HG03066 (cell line): ENCODE data around the gene SAXO1.

ENCODE experiments used
- ATAC-seq: cut with Tn5 transposase; IDR thresholded peaks from one replicate; pipeline ENCODE4 v1.9.1; 2021; ENCODE audit warnings: low read depth; ENCODE audit not compliant: unreplicated experiment

Gene SAXO1

GRCh38 chr9:18921366-18922075 is 111.5 kb downstream of the SAXO1 start:
- ATAC-seq: no peak

DNA sequence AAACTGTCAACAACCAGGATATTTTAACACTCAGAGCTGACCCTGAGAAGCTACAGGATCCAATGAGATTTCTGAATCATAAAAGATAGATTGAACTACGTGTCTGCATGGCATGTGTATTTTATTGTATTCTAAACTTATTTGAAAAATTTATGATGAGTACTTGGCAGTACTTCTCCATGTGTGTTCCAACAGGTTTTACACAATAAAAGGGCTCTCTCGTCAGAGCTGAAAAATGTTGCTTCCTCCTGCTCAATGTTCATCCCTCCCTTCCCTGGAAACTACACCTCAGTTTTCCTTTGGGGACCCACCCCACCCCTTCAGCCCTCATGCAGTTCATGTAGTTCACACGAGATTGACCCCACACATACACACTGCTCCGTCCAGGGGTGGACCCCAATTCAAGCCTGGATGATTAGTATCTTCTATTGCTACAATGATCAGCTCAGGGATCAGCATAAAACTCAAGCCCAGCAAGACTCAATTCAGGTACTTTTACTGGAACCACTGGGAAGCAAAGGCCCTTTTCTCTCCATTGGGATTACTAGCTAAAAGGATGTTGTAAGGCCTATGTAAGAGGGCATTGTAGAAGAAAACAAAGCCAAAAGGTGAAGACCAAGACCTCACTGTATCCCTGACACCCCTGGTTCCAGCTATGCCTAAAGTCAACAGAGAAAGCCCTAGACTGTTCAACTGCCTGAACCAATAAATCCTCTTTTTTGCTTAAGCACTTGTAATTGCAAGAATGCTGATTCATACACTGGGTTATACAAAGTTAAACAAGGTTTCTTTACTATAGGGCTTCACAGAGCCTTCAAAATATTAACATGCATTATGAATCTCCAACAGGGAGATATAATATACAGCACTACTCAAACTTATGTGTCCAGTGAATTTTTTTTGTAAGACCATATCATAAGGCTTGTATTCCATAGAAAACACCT is 112.6 kb downstream of the SAXO1 start:
- no peak for ATAC-seq

- ATAC-seq: no peak
Observed at GRCh38 chr9:18911714-18912342, 121.2 kb downstream of the SAXO1 start.

GRCh38 chr9:18910916-18911315 is 122.1 kb downstream of the SAXO1 start:
- ATAC-seq: no peak

DNA sequence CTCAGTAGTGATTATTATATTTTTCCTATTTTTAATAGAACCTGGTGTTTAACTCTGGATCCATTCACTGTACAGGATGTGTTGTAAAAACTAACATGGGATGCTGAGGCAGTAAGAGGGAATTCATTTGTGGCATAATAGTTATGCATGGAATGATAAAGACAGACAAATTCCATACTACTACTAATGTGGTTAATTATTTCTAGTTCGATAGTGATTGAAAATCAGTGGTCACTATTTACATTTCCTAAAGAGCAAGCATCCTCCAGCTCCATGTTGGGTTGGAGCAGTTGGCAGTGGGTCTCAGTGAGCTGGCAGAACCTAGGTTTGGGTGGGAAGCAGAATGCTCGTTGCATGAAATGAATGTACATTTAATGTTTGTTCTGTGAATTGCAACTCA is 122.6 kb downstream of the SAXO1 start:
- ATAC-seq: no peak

DNA sequence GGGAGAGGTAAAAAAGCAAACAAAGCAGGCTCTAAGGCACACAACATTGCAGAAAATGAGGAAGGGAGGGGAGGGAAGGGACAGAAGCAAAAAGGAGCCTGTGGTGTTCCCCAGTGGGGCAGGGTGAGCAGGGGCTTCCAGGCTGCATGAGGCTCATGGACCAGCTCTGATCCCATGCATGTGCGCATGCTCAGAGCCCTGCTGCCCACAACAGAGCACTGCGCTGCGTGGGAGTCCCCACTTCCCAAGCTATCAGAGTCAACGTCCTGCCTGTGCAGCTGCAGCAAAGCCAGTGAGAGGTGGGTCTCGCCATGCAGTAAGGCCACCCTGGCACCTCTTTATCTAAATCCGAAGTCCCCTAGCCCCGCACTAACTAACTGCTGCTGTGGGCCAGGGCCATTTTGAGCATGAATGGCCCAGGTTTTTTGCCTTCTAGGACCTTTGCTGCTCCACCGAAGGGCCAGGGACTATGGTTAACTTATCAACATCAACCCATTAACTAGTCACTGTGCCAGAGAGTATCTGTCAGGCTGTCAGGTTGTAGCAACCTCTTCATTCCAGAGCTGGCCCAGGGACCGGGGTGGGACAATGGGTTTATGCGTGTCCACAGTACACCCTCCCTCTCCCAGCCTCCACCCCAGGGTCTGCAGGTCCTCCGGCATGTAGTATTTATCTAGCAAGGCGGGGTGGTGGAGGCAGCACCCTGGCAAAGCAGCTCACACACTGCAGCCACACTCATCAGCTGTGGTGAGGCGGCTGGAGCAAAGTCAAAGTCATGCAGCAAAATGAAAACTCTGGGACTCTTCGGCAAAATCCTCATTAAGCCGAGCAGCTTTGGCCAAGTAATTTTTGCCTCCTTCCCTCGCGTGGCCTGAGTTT is 123.6 kb downstream of the SAXO1 start:
- ATAC-seq: no peak

GRCh38 chr9:18907927-18908625 is 124.9 kb downstream of the SAXO1 start:
- no peak for ATAC-seq

- ATAC-seq: no peak
Observed at GRCh38 chr9:18906656-18907395, 126.2 kb downstream of the SAXO1 start.

- no peak for ATAC-seq
Observed at GRCh38 chr9:18905883-18906629, 127.0 kb downstream of the SAXO1 start.

DNA sequence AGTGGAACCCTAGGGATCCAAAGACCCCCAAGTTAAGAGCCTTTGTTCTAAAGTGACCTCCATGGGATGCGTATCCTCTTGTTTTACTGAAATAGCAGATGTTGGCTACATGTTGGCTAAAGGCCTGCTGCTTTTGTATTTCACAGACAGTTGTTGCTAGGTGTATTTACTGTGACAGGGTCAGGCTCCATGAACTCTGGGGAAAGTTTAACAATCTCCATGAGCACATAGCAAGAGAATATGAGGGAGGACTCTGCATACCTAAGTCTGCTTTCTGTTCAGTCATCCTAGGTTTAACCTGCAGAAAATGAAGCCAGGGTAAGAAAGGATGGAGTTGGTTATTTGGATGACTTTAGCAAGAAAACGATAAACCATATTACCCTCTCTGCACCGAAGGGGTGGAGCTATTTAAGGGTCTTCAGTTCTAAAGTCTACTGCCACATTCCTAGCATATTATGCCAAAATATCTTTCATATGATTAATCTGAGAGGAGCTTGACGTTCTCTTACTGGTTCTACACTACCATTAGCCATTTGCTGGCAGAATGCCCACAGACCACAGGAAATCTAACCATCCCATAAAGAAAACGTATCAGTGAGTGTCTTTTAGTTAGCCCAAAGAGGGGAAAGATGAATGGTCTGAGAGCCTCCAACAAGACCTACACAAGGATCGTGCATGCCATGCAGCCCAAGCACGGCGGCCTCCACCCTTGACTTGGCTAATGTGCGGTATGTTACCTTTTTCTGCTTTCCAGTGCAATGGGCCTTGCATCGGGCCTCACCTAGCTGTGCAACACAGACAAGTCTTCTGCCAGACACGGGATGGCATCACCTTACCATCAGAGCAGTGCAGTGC is 127.8 kb downstream of the SAXO1 start:
- no peak for ATAC-seq

DNA sequence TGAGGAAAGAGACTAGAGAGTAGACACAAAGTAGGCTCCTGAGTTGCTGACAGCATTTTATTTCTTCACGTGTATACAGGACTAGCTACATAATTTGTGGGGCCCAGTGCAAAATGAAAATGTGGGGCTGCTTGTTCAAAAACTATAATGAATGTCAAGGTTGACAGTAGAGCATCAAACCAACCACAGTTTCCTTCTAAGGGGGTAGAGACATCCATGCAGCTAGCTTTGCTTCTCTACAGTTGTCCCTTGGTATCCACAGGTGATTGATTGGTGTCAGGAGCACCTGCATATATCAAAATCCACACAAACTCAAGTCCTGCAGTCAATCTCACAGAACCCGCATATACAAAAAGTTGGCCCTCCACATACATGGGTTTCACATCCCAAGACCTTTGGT is 129.6 kb downstream of the SAXO1 start:
- ATAC-seq: no peak

DNA sequence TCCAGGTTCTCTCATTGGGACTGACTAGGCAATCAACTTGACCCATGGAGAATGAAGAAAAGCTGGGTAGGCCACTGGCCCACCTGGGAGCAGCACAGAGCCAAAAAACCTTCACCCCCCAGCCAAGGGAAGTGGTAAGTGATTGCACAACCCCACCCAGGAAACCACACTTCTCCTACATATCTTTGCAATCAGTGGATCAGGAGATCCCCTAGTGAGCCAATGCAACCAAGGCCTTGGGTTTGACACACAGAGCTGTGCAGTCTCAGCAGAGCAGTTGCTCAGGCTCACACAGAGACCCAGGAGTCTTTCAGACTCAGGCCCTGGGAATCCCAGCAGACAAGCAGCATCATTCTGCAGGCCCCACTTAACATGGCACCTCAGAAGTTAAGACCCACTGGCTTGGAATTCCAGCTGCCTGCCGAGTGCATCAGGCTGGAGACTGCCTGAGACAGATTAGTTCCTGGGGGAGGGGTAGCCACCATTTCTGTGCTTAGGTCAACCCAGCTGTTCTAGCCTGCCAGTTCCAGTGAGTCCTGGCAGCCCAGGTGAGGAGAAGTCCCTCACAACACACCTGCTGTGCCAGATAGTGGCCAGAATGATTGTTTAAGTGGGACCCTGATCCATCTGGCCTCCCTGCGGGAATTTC is 136.4 kb downstream of the SAXO1 start:
- no peak for ATAC-seq

DNA sequence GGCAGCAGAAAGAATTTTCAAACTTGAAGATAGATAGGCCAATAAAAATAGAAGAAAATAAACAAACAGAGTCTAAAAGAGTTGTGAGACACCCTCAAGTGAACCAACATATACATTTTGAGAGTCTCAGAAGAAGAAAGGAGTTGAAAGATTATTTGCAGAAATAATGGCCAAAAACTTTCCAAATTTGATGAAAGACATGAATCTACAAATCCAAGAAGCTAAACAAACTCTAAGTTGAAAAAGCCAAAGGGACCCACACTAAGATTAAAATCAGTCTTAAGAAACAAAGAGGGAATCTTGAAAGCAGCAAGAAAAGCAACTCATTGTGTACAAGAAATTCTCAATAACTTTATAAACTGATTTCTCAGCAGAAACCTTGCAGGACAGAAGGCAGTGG is 137.0 kb downstream of the SAXO1 start:
- no peak for ATAC-seq

DNA sequence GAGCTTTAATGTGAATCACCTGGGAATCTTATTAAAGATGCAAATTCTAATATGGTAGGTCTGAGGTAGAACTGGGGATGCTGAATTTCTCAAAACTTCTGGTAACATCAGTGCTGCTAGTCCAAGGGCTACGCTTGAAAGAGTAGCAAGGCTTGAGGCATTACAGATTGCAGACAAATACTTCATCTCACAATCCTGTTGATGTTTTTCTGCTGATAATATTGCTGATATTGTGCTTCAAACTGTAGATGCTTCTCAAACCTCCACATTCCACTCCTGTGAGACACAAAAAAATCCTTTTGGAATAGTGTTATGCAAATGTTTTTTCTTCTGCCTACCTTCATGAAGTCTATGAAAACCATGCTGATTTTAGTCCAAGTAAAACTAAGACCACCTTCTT is 139.5 kb downstream of the SAXO1 start:
- ATAC-seq: no peak

DNA sequence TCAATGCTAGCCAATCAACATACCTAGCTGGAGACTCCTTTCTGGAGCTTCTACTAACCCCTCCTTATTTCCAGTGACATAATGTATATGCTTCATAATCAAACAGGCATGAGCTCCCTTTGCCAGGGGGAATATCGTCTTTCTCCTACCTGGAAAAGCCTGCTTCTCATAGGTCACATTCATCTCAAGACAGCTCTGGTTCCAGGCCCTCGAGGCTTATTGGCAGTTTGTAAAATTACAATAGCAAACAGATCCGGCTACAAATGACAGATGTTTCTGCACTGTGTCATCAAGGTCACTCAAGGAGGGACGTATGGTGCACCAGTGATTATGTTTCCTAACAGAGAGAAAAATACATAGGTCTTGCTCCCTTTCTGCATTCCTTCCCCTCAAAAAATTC is 140.0 kb downstream of the SAXO1 start:
- no peak for ATAC-seq

DNA sequence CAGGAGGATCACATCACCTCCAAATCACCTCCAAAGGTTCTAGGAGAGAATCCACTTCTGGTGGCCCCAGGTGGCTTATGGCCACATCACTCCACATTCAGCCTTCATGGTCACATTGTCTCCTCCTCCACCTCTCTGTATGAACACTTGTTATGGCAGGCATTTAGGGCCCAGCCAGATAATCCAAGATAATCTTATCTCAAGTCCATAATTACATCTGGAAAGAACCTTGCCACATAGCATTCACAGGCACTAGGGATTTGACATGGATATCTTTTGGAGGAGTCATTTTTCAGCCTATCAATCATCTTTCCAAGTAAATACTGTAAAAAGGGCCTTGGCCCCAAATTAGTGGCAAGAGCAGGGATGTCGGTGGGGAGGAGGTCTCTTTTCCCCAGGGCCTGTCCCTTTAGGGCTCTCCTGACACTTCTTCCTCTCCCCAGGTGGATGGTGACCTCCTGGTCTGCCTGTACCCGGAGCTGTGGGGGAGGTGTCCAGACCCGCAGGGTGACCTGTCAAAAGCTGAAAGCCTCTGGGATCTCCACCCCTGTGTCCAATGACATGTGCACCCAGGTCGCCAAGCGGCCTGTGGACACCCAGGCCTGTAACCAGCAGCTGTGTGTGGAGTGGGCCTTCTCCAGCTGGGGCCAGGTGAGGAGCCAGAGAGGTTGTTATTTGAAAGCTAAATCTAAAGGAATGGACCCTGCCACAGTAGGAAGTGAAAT is 140.9 kb downstream of the SAXO1 start:
- ATAC-seq: no peak
